ENCODE measurements around the gene CDCA4.

The CDCA4 gene

DNA sequence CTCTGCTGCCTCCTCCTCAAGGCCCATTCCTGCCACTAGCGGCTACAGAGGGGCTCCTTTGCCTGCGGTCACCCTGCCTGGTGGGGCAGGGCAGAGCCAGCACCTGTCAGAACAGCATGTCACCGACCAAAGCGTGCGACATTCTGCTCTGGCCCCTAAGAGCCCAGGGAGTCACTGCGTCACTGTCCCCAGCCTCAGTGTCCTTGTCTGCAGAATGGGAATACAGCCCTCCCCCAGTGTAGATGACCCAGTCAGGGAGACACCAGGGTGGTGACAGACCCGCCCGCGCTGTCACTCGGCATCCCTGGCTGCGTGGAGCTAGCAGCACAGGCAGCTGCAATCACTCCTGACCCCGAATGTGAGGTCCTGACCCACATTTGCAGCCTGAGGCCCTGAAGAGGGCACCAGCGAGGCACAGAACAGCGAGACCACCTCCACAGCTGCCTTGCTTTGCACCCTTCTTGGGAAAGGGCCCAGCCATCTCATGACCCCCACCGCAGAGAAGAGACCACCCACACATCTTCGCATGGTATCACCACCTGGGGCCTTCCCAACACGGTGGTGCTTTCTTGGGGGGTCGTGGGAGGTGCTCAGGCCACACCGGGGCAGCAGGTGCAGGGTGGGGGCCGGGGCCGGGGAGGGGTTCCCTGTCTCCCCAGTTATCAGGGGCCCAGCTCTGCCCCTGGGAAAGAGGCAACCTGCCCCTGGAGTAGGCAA lies 45.2 kb downstream of the CDCA4 start:
- no peak for DNase-seq (ENCODE audit: low read depth)

DNA sequence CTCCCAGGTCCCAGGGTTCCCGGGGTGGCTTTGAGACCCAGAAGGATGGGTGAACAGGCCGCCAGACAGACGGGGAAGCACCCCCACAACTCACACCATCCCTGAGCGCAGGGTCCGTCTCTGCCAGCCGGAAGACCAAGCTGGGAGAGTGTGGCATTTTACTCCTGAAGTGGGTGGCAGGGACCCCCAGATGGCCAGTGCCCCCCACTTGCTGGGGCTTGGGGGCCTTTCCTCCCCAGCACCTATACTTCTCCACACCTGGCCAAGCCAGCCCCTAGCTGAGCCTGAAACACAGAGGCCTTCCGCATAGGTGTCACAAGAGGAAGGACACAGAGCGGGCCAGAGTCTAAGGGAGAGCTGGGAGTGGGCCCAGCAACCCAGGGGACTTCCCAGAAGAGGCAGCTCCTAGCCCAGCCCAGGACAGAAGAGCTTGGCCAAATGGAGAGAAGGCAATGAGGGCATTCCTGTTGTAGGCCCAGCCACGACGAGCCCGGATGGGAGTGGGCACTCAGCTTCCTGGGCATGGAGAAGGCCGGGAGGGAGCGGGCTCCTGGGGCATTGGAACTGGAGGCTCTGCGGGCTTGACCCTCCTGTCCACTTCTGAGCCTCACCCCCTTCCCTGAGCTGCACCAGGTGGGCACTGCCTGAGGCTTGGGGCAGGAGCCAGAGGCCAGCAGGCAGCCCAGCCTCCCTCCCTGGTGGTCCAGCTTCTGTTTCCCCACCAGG lies 46.1 kb downstream of the CDCA4 start:
- DNase-seq (ENCODE audit: low read depth) = no peak

DNA sequence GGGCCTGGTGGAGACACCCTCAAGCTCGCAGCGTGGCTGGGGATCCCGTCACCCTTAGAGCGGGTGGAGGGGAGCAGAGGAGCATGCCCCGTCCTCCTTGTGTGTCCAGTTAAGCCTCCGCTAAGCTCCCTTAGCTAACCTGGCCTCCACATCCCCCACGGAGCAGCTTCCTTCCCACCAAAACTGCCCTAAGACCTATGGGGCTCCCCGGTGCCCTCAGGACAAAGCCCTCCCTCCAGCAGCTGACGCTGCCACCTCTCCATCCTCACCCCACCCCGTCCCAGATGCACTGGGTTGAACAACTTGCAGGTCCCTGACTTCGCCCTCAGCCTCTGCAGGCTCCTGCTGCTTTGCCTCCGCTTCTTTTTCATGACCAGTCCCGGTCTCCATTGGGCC lies 46.7 kb downstream of the CDCA4 start:
- DNase-seq (ENCODE audit: low read depth) = no peak

DNA sequence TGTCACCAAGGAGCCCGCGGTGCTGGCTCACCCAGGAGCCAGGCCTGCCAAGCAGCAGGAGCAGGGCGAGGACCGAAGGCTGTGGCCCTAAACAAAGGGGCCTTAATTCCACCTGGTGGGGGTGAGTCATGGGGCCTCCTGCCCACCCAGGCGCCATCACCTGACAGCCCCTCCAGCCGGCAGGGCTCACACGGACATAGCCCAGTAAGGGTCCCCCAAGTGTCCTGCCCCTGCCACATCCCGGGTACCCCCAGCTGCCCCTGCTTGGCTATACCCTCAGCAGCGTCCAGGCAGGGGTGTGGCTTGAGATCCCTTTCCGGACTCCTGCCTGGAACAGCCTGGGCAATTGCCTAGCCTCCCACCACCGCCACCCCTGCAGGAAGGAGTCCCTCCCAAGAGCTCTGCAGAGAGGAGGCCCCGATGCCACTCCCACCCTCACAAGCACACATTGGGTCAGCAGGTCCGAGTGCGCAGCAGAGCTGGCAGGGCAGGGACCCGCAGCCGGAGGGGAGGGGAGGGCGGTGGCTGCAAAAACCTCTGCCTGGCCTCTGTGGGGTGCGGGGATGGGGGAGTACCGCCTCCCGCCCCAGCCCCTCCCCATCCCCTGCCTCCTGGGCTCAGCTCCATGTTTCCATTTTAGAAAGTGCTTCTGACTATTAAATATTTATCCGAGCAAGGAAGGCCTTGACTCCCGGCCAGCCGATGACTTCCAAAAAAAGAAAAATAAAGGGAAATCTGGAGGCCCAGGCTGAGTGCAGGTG lies 47.3 kb downstream of the CDCA4 start:
- peak; percentile 57 for DNase-seq (ENCODE audit: low read depth)

- peak; percentile 84 for DNase-seq (ENCODE audit: low read depth)
Observed at GRCh38 chr14:104973135-104973384, 47.8 kb downstream of the CDCA4 start.

DNA sequence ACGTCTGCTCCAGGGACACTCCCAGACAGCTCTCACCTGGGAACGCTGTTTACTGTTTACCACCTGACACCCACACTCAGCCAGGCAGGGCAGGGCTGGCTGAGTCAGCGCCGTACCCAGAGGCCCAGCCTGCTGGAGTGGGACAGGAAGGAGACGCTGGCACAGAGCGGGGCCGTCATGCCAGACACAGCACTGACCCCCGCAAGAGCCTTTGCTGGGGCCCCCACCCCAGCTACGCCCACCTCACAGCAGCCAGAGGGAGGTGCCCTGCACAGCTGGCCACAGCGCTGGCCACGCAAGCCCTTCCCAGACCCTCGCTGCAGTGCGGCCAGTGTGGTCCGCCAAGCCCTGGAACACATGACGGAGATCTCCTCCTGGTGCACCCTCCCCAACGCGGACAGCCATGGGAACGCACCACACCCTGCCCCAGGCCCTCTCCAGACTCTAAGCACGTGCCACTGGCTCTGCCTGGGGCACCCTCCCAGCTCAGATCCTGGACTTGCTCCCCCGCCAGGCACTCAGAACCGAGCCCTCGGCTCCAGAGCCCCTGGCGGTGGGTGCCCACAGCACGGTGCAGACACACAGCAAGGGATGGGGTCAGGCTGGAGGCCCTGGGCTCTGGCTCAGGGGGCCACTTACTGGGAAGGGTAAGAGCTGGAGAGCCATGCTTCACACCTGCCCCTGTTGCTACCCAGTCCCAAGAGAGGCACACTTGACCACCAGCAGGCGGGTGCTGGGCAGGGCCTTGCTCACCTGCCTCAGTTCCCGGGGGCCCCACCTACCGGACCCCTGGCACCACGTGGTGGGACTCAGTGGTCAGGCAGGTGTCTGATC lies 48.4 kb downstream of the CDCA4 start:
- DNase-seq (ENCODE audit: low read depth) = peak; percentile 44

GRCh38 chr14:104971447-104972240 lies 49.2 kb downstream of the CDCA4 start:
- DNase-seq (ENCODE audit: low read depth) = no peak

DNA sequence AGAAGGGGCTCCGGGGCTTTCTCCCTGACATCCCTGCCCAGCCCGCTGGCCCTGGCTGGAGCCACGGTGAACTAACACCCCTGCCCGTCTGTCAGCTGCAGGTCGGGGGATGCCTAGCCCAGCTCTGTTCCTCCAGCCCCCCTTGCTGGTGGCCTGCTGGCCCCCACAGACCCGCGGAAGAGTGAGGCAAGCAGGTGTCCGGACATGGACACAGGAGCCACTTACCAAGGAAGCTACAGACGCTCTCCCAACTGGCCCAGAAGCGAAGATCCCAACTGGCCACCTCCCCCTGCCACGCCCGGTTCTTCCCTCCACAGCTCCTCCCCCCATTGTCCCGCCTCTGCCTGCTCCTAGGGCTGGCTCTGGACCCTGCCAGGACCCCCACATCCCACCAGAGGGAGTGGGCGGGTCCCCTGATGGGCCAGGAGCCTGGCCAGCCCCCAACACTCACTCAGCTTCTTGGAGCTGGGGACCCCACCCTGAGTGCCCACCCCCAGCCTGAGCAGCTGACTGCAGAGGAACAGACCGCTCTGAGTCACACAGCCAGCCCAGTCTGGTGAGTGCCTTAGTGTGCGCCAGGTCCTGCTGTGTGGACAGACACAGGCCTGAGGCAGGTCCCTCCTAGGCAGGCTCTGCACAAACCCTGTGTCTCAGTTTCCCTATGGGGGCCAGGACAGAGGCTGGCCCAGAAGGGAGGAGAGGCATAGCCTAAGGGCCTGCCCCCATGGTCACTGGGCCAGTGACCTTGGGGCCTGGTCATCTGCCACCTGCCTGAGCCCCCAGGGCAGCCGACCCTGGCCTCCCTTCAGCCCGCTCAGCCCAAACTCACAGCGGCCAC lies 50.4 kb downstream of the CDCA4 start:
- DNase-seq (ENCODE audit: low read depth) = peak; percentile 57

GRCh38 chr14:104969741-104970230 lies 51.1 kb downstream of the CDCA4 start:
- no peak for DNase-seq (ENCODE audit: low read depth)

DNA sequence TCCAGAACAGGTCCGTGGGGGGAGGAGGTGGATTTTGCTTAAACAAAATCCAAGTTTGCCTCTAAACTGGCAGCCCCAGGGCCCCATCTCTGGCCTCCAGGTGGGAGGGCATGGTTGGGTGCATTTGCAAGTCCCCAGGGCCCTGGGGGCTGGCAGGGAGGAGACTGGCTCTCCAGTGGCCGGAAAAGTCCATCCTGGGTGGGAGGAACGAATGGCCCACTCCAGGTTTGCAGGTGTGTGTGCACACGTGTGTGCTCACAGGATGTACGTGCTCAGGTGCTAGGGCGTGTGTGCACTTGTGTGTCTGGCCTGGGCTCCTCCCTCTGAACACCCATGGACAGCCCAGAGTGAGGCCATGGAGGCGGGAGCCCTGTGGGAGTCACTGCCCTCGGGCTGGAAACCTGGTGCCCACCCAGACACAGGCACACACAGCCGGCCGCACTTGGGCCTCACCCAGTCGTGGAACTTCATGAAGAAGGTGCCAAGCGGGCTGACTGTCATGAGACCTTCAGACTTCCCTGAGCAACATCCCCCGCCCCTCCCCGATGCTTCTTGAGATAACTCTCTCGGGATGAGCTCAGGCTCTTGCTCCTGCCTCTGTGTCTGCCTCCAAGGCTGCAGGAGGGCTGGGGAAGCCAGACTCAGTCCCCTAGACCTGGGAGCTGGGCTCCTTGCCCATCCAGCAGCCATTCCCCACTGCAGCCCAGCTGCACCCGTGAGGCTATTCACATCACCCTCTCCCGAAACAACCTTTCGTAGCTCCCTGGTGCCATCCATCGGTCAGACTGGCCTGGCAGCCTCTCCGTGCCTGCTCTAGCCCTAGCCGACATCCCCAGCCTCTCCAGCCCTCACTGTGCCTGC lies 52.1 kb downstream of the CDCA4 start:
- DNase-seq (ENCODE audit: low read depth) = no peak

DNA sequence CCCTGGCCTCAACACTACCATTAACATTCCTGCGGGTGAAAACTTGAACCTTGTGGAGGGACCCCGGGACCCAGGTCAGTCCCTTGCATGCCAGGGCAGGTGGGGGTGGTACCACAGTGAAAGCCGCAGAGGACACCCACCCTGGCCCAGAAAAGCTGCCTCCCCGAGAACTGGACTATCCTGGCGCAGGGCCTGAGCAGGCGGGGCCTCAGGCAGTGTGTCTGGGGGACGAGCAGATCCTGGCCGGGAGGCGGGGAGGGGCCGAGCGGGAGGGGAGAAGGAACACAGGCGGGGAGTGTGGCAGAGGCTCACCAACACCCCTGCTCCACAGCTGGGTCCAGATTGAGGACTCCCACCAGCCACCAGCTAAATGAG lies 52.7 kb downstream of the CDCA4 start:
- DNase-seq (ENCODE audit: low read depth) = no peak

- no peak for DNase-seq (ENCODE audit: low read depth)
Observed at GRCh38 chr14:104967386-104968152, 53.3 kb downstream of the CDCA4 start.

- no peak for DNase-seq (ENCODE audit: low read depth)
Observed at GRCh38 chr14:104966981-104967385, 53.9 kb downstream of the CDCA4 start.

GRCh38 chr14:104966261-104966865 lies 54.5 kb downstream of the CDCA4 start:
- no peak for DNase-seq (ENCODE audit: low read depth)

DNA sequence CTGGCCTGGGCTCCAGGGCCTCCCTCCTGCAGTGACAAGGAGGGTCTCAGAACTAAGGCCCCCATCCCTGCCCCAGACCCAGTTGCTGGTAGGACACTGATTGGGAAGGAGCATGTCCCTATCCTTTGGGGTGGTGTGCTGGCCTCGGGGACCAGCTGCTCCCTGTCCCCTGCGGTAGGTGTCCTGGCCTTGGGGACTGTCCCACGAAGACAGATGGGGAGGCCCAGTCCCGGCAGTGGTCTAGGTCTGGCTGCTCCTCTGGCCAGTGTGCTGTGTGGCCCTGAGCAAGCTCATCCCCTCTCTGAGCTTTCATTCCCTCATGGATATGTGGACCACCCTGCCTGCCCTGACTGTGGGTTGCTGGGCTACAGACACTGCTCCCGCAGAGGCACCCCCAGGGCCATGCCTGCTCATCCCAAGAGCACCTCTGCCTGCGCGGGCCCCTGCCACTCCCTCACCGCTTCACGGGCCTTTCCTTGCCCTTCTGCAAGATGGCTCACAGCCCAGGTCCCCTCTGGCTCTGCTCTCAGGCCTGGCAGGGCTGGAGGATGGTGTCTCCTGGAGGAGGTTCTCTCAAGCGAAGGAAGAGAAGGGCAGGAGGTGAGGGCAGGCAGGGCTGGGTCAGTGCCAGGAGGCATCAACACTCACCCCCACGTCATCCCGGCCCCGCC lies 55.2 kb downstream of the CDCA4 start:
- DNase-seq (ENCODE audit: low read depth) = no peak

- no peak for DNase-seq (ENCODE audit: low read depth)
Observed at GRCh38 chr14:104964546-104964945, 56.3 kb downstream of the CDCA4 start.

All from GM04503 (cell line).